Measurements from ENCODE around the gene EBNA1BP2.
A peak's percentile ranks its signal among the peaks of the same experiment; 100 is the strongest.

The EBNA1BP2 gene

GRCh38 chr1:43207229-43207853 is 35.3 kb upstream of the EBNA1BP2 start:
- TF ChIP-seq CTCF (IDR thresholded peaks at IDR 0.05; ENCODE audit: low read depth, low read length, missing control alignments), result no peak
- no peak overlapping the region for H3K4me3 ChIP-seq (replicated peaks; ENCODE audit: low read depth, low read length)
- DNase-seq (ENCODE audit: extremely low read depth, low read depth), result no peak

GRCh38 chr1:43206600-43207228 is 34.6 kb upstream of the EBNA1BP2 start:
- H3K4me3 ChIP-seq (replicated peaks; ENCODE audit: low read depth, low read length), result peak overlapping the region; percentile 18; the same call in 1 of the 2 replicates
- TF ChIP-seq CTCF (IDR thresholded peaks at IDR 0.05; ENCODE audit: low read depth, low read length, missing control alignments), result no peak
- peak; percentile 93 for DNase-seq (ENCODE audit: extremely low read depth, low read depth)

- H3K4me3 ChIP-seq (replicated peaks; ENCODE audit: low read depth, low read length), result no peak overlapping the region
- DNase-seq (ENCODE audit: extremely low read depth, low read depth), result no peak
- no peak for TF ChIP-seq CTCF (IDR thresholded peaks at IDR 0.05; ENCODE audit: low read depth, low read length, missing control alignments)
Measured at GRCh38 chr1:43205671-43206070, 33.6 kb upstream of the EBNA1BP2 start.

- DNase-seq (ENCODE audit: extremely low read depth, low read depth), result no peak
- TF ChIP-seq CTCF (IDR thresholded peaks at IDR 0.05; ENCODE audit: low read depth, low read length, missing control alignments), result no peak
- no peak overlapping the region for H3K4me3 ChIP-seq (replicated peaks; ENCODE audit: low read depth, low read length)
Measured at GRCh38 chr1:43204394-43204793, 32.3 kb upstream of the EBNA1BP2 start.

- DNase-seq (ENCODE audit: extremely low read depth, low read depth), result no peak
- H3K4me3 ChIP-seq (replicated peaks; ENCODE audit: low read depth, low read length), result no peak overlapping the region
- TF ChIP-seq CTCF (IDR thresholded peaks at IDR 0.05; ENCODE audit: low read depth, low read length, missing control alignments), result no peak
Measured at GRCh38 chr1:43203859-43204258, 31.8 kb upstream of the EBNA1BP2 start.

GRCh38 chr1:43199093-43199726 is 27.1 kb upstream of the EBNA1BP2 start:
- no peak for DNase-seq (ENCODE audit: extremely low read depth, low read depth)
- no peak for TF ChIP-seq CTCF (IDR thresholded peaks at IDR 0.05; ENCODE audit: low read depth, low read length, missing control alignments)
- H3K4me3 ChIP-seq (replicated peaks; ENCODE audit: low read depth, low read length), result no peak overlapping the region

All from HFF-Myc (cell line).